Measurements from ENCODE around the gene MPHOSPH8.

The MPHOSPH8 gene

DNA sequence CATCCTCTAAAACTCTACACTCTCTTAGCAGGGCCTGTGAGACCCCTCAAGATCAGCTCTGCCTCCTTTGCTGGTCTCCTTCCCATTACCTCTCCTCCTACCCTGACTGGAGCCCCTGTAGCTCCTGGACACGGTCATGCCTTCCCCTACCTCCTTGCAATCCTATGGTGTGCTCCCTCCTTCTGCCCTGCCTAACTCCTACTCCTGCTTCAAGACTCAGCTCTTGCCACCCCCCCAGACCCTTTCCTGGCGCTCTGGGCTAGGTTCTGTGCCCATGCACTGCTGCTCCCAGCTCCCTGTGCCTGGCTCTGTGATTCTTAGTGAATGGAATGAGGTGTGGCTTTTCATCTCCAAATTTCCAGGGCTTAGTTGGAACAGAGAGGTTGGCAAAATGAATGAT is 44.1 kb upstream of the MPHOSPH8 start:
- no peak overlapping the region for H2BK120ac ChIP-seq (ENCODE audit: low read depth, low read length)
- H3K27ac ChIP-seq (ENCODE audit: low read length, poor library complexity, severe bottlenecking) = no peak overlapping the region
- no peak overlapping the region for H4K8ac ChIP-seq (ENCODE audit: low read length)
- no peak overlapping the region for H2BK15ac ChIP-seq (ENCODE audit: low read depth, poor library complexity, severe bottlenecking)
- WGBS = 25% methylated on average over 2 of the region's 2 CpGs
- H3K36me3 ChIP-seq (ENCODE audit: control insufficient read depth in 1 of 2, insufficient read depth in 2 of 2, low read depth in 1 of 2, low read length in 2 of 2) = no peaks in the 10 kb centered on the region
- no peak overlapping the region for H2BK5ac ChIP-seq (ENCODE audit: low read depth, low read length, poor library complexity, severe bottlenecking)
- H4K91ac ChIP-seq (ENCODE audit: low read length) = no peak overlapping the region
- no peak overlapping the region for H3K4me2 ChIP-seq (ENCODE audit: low read length, poor library complexity, severe bottlenecking)
- H3K9me3 ChIP-seq (ENCODE audit: control insufficient read depth, low read length) = no peaks in the 10 kb centered on the region
- no peak overlapping the region for H3K18ac ChIP-seq (ENCODE audit: low read depth in 1 of 2, low read length in 2 of 2)
- H3K23ac ChIP-seq (ENCODE audit: low read length in 2 of 2) = no peak overlapping the region
- peaks cover 0 to 4% of the 10 kb centered on the region in 2 experiments for H3K27me3 ChIP-seq (ENCODE audit: control insufficient read depth in 1 of 2, insufficient read depth in 1 of 2, low read length in 2 of 2)
- no peak for DNase-seq
- no peak overlapping the region for H3K14ac ChIP-seq (ENCODE audit: low read length in 2 of 2)
- H2BK12ac ChIP-seq (ENCODE audit: low read length in 2 of 2) = no peak overlapping the region
- H3K79me1 ChIP-seq (replicated peaks; ENCODE audit: low read length, poor library complexity, severe bottlenecking) = no peaks in the 10 kb centered on the region
- H2AK5ac ChIP-seq (ENCODE audit: low read length, severe bottlenecking) = no peak overlapping the region
- H3K4me3 ChIP-seq (ENCODE audit: insufficient read depth in 1 of 2, low read depth in 1 of 2, low read length in 2 of 2) = no peak overlapping the region
- no peak overlapping the region for H3K4ac ChIP-seq (ENCODE audit: low read depth in 1 of 2, low read length in 2 of 2)
- H3K9ac ChIP-seq (ENCODE audit: low read length) = no peak overlapping the region
- H2AFZ ChIP-seq (ENCODE audit: low read depth, low read length) = no peak overlapping the region
- no peaks in the 10 kb centered on the region for H3K4me1 ChIP-seq (ENCODE audit: control insufficient read depth, insufficient read depth, low read depth, low read length)

DNA sequence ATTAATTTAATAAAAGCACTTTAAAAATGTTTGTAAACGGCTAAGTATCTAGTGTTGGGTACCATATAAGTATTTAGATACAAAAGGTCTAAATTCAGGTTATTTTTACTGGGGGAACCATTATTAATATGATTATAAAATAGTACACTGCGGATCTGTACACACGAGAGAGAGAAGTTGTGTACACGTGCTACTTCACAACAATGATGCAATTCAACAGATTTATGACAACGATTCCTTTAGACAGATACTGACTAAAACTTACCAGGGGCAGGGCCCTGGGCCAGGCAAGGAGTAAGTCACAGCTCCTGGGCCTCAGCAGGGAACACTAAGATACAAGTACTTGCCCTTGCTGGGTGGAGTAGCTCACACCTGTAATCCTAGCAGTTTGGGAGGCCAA is 43.0 kb upstream of the MPHOSPH8 start:
- 69% methylated on average over 4 of the region's 5 CpGs for WGBS
- Histone ChIP-seq H3K4me3 (ENCODE audit: insufficient read depth in 1 of 2, low read depth in 1 of 2, low read length in 2 of 2) (no peak overlapping the region), H3K4ac (ENCODE audit: low read depth in 1 of 2, low read length in 2 of 2) (no peak overlapping the region), H3K27ac (ENCODE audit: low read length, poor library complexity, severe bottlenecking) (no peak overlapping the region), H2BK15ac (ENCODE audit: low read depth, poor library complexity, severe bottlenecking) (no peak overlapping the region), H3K23ac (ENCODE audit: low read length in 2 of 2) (no peak overlapping the region), H2BK12ac (ENCODE audit: low read length in 2 of 2) (no peak overlapping the region), H3K9ac (ENCODE audit: low read length) (no peak overlapping the region), H3K4me2 (ENCODE audit: low read length, poor library complexity, severe bottlenecking) (no peak overlapping the region), H3K9me3 (ENCODE audit: control insufficient read depth, low read length) (no peaks in the 10 kb centered on the region), H3K18ac (ENCODE audit: low read depth in 1 of 2, low read length in 2 of 2) (no peak overlapping the region), H3K4me1 (ENCODE audit: control insufficient read depth, insufficient read depth, low read depth, low read length) (peaks cover 1% of the 10 kb centered on the region), H2BK5ac (ENCODE audit: low read depth, low read length, poor library complexity, severe bottlenecking) (no peak overlapping the region), H3K14ac (ENCODE audit: low read length in 2 of 2) (no peak overlapping the region), H3K27me3 (ENCODE audit: control insufficient read depth in 1 of 2, insufficient read depth in 1 of 2, low read length in 2 of 2) (peaks cover 0 to 4% of the 10 kb centered on the region in 2 experiments), H2BK120ac (ENCODE audit: low read depth, low read length) (no peak overlapping the region), H2AFZ (ENCODE audit: low read depth, low read length) (no peak overlapping the region), H4K8ac (ENCODE audit: low read length) (no peak overlapping the region), H3K79me1 (replicated peaks; ENCODE audit: low read length, poor library complexity, severe bottlenecking) (no peaks in the 10 kb centered on the region), H3K36me3 (ENCODE audit: control insufficient read depth in 1 of 2, insufficient read depth in 2 of 2, low read depth in 1 of 2, low read length in 2 of 2) (no peaks in the 10 kb centered on the region), H2AK5ac (ENCODE audit: low read length, severe bottlenecking) (no peak overlapping the region), H4K91ac (ENCODE audit: low read length) (no peak overlapping the region)
- DNase-seq = no peak

DNA sequence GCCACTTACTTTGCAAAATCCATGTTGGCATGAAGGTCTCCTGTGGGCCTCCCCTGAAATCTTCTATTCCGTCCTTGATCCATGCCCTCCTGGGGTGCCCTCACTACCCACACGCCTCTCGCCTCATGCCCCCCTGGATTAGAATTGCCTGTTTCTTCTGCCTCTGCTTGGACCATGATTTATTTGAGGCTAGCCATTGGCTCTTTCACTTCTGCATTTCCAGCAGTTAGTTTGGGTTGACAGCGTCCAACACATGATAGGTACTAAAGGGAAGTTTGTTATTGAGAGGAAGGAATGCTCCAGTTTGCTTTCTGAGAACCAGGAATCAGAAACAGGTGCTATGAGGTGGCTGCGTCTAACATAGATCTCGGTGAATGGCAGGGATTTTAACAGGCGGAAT is 41.6 kb upstream of the MPHOSPH8 start:
- no peak overlapping the region for H2AFZ ChIP-seq (ENCODE audit: low read depth, low read length)
- peaks cover 0 to 4% of the 10 kb centered on the region in 2 experiments for H3K27me3 ChIP-seq (ENCODE audit: control insufficient read depth in 1 of 2, insufficient read depth in 1 of 2, low read length in 2 of 2)
- no peaks in the 10 kb centered on the region for H3K9me3 ChIP-seq (ENCODE audit: control insufficient read depth, low read length)
- no peak overlapping the region for H3K18ac ChIP-seq (ENCODE audit: low read depth in 1 of 2, low read length in 2 of 2)
- H3K4me2 ChIP-seq (ENCODE audit: low read length, poor library complexity, severe bottlenecking) = no peak overlapping the region
- H2AK5ac ChIP-seq (ENCODE audit: low read length, severe bottlenecking) = no peak overlapping the region
- no peak overlapping the region for H3K14ac ChIP-seq (ENCODE audit: low read length in 2 of 2)
- H2BK12ac ChIP-seq (ENCODE audit: low read length in 2 of 2) = no peak overlapping the region
- no peak overlapping the region for H2BK120ac ChIP-seq (ENCODE audit: low read depth, low read length)
- no peak overlapping the region for H2BK5ac ChIP-seq (ENCODE audit: low read depth, low read length, poor library complexity, severe bottlenecking)
- H2BK15ac ChIP-seq (ENCODE audit: low read depth, poor library complexity, severe bottlenecking) = no peak overlapping the region
- H3K4me3 ChIP-seq (ENCODE audit: insufficient read depth in 1 of 2, low read depth in 1 of 2, low read length in 2 of 2) = no peak overlapping the region
- H3K9ac ChIP-seq (ENCODE audit: low read length) = no peak overlapping the region
- no peaks in the 10 kb centered on the region for H3K36me3 ChIP-seq (ENCODE audit: control insufficient read depth in 1 of 2, insufficient read depth in 2 of 2, low read depth in 1 of 2, low read length in 2 of 2)
- peaks cover 5% of the 10 kb centered on the region for H3K4me1 ChIP-seq (ENCODE audit: control insufficient read depth, insufficient read depth, low read depth, low read length)
- no peak overlapping the region for H3K4ac ChIP-seq (ENCODE audit: low read depth in 1 of 2, low read length in 2 of 2)
- H4K91ac ChIP-seq (ENCODE audit: low read length) = no peak overlapping the region
- H3K79me1 ChIP-seq (replicated peaks; ENCODE audit: low read length, poor library complexity, severe bottlenecking) = no peaks in the 10 kb centered on the region
- WGBS = 92% methylated on average over 7 of the region's 7 CpGs
- H4K8ac ChIP-seq (ENCODE audit: low read length) = no peak overlapping the region
- H3K23ac ChIP-seq (ENCODE audit: low read length in 2 of 2) = no peak overlapping the region
- DNase-seq = no peak
- no peak overlapping the region for H3K27ac ChIP-seq (ENCODE audit: low read length, poor library complexity, severe bottlenecking)

DNA sequence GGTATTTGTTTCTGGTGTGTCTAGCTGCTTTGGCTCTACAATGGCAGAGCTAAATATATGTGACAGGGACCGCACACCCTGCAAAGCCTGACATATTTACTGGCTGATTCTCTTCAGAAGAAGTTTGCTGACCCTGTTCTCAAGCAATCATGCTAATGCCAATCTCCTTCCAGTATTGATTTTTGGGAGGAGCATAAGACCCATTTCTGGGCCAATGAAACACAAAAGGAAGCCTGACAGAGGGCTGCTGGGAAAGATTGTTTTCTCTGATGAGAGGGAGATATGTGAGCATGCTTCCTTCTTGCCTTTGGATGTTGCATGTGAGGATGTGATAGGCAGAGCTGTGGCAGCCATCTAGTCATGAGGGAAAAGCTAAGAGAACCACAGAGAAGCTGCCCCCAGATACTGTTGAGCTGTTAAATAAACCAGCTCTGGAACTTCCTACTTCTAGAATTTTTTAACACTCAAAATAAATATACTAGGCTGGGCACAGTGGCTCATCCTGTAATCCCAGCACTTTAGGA is 40.7 kb upstream of the MPHOSPH8 start:
- WGBS = 90% methylated on average over 1 of the region's 1 CpG
- Histone ChIP-seq H3K27ac (ENCODE audit: low read length, poor library complexity, severe bottlenecking) (no peak overlapping the region), H2AK5ac (ENCODE audit: low read length, severe bottlenecking) (no peak overlapping the region), H3K4me3 (ENCODE audit: insufficient read depth in 1 of 2, low read depth in 1 of 2, low read length in 2 of 2) (no peak overlapping the region), H3K79me1 (replicated peaks; ENCODE audit: low read length, poor library complexity, severe bottlenecking) (no peaks in the 10 kb centered on the region), H3K18ac (ENCODE audit: low read depth in 1 of 2, low read length in 2 of 2) (no peak overlapping the region), H2BK5ac (ENCODE audit: low read depth, low read length, poor library complexity, severe bottlenecking) (no peak overlapping the region), H2AFZ (ENCODE audit: low read depth, low read length) (no peak overlapping the region), H3K14ac (ENCODE audit: low read length in 2 of 2) (no peak overlapping the region), H3K9me3 (ENCODE audit: control insufficient read depth, low read length) (no peaks in the 10 kb centered on the region), H3K4me2 (ENCODE audit: low read length, poor library complexity, severe bottlenecking) (no peak overlapping the region), H4K91ac (ENCODE audit: low read length) (no peak overlapping the region), H2BK15ac (ENCODE audit: low read depth, poor library complexity, severe bottlenecking) (no peak overlapping the region), H3K9ac (ENCODE audit: low read length) (no peak overlapping the region), H3K23ac (ENCODE audit: low read length in 2 of 2) (no peak overlapping the region), H4K8ac (ENCODE audit: low read length) (no peak overlapping the region), H2BK120ac (ENCODE audit: low read depth, low read length) (no peak overlapping the region), H2BK12ac (ENCODE audit: low read length in 2 of 2) (no peak overlapping the region), H3K36me3 (ENCODE audit: control insufficient read depth in 1 of 2, insufficient read depth in 2 of 2, low read depth in 1 of 2, low read length in 2 of 2) (no peaks in the 10 kb centered on the region), H3K4me1 (ENCODE audit: control insufficient read depth, insufficient read depth, low read depth, low read length) (peaks cover 9% of the 10 kb centered on the region), H3K27me3 (ENCODE audit: control insufficient read depth in 1 of 2, insufficient read depth in 1 of 2, low read length in 2 of 2) (peaks cover 0 to 4% of the 10 kb centered on the region in 2 experiments), H3K4ac (ENCODE audit: low read depth in 1 of 2, low read length in 2 of 2) (no peak overlapping the region)
- no peak for DNase-seq

Data from mesenchymal stem cell (in vitro differentiated cells and primary cell).